Stimulated activated CD8-positive, alpha-beta memory T cell treated with anti-CD3 and anti-CD28 coated beads, Interleukin-15, amount 100 ng/mL, for 24 hours (primary cell): ENCODE data around the gene LRRC8E.
"Not testable (repeated sequence)": the region's sequence is repeated elsewhere in the genome, so short reads cannot be mapped to it uniquely, and the experiment has no call there.

Source experiments
- DNase-seq: peaks from one replicate; pipeline ENCODE4 v3.0.0-alpha.2; 2020; ENCODE audit warnings: low read depth

The LRRC8E gene

GRCh38 chr19:7920519-7921301 lies 32.4 kb downstream of the LRRC8E start:
- DNase-seq: peak; percentile 99

DNA sequence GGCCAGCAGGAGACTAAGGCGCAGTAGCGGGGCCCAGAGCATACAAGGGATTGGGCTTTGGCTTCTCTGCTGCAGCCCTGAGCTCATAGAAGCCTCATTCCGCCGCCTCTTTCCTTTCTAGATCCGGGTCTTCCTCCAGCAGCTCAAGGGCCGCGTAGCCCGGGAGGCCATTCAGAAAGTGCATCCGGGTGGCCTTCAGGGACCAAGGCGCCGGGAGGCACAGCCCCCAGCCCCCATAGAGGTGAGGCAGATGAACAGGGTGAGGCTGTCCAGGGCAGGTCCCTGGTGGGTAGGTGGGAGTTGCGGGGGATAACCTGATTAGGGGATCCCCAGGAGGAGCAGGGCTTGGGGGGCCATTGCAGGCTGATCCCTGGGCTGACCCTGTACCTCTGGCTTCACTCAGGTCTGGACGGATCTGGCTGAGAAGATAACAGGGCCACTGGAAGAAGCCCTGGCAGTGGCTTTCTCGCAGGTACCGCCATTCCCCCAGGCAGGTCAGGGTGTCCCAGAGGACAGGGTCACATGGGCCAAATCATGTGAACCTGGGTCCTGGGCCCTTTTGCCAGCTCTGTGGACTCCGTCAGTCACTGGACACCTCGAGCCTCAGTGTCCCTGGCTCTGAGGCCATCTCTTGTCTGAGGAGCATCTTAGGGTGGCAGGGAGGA lies 33.1 kb downstream of the LRRC8E start:
- no peak for DNase-seq

DNA sequence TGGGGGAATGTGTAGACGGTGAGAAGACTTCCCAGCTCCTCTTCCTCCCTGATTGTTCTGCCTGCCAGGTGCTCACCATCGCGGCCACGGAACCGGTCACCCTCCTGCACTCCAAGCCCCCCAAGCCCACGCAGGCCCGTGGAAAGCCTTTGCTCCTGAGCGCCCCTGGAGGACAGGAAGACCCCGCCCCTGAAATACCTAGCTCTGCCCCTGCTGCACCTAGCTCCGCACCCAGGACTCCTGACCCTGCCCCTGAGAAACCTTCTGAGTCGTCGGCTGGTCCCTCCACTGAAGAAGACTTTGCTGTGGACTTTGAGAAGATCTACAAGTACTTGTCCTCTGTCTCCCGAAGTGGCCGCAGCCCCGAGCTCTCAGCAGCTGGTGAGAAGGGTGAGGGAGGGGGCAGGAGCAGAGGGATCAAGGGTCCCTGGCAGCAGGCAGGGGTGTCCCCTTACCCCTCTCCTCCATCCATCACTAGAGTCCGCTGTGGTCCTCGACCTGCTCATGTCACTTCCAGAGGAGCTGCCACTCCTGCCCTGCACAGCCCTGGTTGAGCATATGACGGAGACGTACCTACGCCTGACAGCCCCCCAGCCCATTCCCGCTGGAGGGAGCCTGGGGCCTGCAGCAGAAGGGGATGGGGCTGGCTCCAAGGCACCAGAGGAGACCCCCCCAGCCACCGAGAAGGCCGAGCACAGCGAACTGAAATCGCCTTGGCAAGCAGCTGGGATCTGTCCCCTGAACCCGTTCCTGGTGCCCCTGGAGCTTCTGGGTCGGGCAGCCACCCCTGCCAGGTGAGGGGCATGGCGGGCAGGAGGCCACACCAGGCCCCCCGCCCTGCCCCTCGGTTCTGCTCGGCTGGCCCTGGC lies 33.9 kb downstream of the LRRC8E start:
- DNase-seq: no peak

DNA sequence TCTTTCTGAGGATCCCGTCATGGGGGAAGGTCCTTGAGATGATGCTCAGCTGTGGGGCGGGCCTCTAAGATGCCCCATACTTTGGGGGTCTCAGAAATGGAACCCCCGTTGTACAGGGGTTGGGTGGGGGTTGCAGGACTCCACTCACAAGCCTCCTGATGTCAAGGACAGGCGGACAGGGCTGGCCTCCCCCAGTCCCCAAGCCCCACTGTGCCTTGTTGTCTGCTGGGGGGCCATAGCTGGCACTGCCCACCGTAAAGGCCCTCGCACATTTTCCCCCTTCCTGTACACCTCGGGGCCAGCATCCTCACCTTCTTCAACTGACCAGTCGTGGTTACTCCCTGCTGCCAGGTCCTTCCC lies 34.5 kb downstream of the LRRC8E start:
- no peak for DNase-seq

DNA sequence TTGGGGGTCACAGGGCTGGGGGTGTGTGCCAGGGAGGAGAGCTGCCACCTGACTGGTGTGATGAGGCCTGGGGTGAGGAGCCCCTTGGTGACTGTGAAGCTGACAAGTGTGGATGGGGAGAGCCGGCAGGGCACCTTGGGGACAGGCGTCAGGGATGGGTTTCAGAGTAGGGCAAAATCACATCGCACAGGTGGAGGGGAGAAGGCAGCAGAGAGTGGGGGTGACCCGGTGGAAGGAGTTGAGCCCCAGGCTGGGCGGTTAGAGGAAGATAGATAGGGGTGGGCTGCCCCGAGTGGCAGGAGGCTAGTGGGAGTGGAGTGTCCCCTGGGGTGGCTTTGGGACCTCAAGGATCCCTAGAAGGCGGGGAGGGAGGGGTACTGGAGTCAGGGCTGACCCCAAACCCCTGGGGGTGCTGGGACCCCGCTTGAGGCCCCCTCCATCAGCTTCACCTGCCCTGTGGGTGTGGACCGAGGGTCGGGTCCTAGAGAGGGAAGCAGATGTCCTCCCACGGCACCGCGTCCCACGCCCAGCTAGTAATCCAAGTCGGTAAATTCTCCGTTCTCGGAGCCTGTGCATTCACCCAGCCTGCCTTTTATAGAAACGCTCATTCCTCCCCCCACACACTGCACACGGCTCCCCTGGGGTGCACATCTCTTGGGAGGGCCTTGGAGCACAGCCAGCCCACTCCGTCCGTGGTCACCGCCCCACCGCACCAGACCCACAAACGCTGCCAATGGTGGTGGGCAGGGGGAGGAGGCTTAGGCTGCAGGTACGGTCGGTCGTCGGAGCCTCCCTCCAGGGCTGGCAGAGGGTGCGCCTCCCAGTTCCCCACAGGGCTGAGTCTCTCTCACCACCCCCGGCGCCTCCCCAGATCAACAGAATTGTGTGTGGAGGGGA lies 35.2 kb downstream of the LRRC8E start:
- no peak for DNase-seq

DNA sequence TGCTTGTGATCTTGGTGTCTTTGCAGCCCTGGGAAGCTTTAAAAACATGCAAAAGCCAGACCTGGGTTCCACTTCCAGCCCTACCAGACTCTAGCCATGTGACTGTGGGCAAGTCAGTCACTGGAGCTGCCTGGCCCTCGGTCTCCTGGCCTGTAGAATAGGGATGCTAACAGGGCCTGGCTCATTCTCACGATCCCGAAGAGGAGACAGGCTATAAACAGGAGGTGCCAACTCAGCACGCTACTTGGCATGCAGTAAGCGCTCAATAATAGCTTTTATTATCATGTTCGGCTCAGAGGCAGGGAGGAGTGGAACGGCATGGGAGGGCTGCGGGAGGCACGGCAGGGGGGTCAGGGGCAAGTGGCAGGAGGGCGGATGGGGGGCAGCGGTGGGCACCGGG lies 35.9 kb downstream of the LRRC8E start:
- no peak for DNase-seq

- DNase-seq: no peak
Measured at GRCh38 chr19:7924651-7925170, 36.4 kb downstream of the LRRC8E start.

DNA sequence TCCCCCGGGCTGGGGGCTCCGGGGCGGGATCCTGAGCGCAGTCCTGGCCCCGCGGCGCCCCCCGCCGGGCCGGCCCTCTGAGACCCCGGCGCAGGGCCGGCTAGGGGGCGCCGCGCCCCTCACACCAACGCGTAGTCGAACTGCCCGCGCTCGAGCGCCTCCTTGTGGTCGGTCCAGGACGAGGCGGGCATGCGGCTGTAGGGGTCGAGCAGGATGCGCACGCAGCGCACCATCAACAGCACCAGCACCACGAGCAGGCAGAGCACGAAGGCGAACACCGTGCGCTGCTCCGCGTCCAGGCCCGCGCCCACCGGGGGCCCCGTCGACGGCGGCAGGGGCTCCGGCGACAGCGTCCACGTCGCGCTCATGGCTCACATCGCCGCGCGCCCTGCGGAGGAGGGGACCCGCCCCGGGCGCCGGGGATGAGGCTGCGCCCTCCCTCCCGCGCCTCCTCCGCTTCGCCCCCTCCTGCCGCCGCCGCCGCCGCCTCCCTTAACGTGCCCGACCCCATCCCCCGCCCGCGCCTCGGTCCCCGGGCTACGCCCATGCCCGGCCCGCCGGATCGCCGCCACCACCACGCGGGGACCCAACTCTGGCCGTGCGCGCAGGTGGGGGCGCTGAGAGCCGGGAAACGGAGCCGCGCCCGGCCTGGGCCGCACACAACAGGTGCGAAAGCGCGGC lies 37.0 kb downstream of the LRRC8E start:
- peak; percentile 56 for DNase-seq

GRCh38 chr19:7926021-7926726 lies 37.9 kb downstream of the LRRC8E start, which contains the start of gene CTXN1:
Gene CTXN1 (minus strand): TSS chr19:7926135. CDS start chr19:7925538, 597 bp downstream.
- peak; percentile 79 for DNase-seq

DNA sequence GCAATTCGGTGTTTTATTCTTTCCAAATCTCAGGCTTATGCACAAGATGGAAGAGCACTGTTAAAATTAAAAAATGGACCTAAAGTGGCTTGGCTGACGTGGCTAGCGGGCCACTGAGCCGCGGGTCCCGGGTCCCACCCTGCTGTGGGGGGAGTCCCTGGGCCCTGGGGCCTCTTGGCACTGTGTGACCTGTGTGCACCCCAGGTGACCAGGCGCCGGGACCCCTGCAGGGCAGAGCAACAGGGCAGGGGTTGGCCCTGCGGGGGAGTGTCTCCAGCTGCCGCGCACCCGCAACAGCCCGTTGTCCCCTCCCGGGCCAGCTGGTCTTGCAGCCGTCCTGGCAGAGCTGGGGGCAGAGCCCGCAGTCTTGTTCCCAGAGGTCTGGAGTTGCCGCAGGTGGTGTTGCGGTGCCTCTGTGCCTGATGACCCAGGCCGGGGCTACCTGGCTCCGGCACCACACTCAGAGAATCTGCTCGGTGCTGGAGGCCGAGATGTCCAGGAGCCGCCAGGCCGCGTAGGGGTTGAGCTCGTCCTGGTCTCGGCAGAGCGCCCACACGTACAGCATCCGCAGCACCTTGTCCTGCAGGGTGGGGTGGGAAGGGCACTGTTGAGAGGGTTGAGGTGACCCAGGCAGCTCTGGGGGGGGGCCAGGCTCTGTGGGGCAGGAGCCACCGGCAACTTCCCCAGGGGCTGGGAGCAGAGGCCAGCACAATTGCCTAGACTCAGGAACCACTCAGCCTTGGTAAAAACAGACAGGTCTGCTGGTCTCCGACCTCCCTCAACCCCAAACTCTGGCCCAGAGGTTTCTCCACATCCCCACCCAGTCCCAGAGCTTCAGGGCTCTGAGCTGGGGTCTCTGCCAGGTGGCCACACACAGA lies 38.7 kb downstream of the LRRC8E start:
- no peak for DNase-seq

- no peak for DNase-seq
Measured at GRCh38 chr19:7927605-7928333, 39.5 kb downstream of the LRRC8E start.

GRCh38 chr19:7928334-7928706 lies 40.0 kb downstream of the LRRC8E start:
- DNase-seq: no peak

GRCh38 chr19:7928741-7929701 lies 40.7 kb downstream of the LRRC8E start:
- no peak for DNase-seq

- DNase-seq: not testable (repeated sequence)
Measured at GRCh38 chr19:7930030-7930429, 41.7 kb downstream of the LRRC8E start.

GRCh38 chr19:7930765-7931164 lies 42.5 kb downstream of the LRRC8E start:
- DNase-seq: no peak

GRCh38 chr19:7931221-7932061 lies 43.1 kb downstream of the LRRC8E start:
- DNase-seq: no peak
